GM18517 (cell line): ENCODE results near the gene AGTRAP.

Experiments used
- ATAC-seq: cut with Tn5 transposase; IDR thresholded peaks from one replicate; pipeline ENCODE4 v1.9.1; 2021; ENCODE audit warnings: mild to moderate bottlenecking, moderate library complexity; ENCODE audit not compliant: unreplicated experiment

AGTRAP gene

GRCh38 chr1:11795238-11795890, 59.4 kb downstream of the AGTRAP start:
- ATAC-seq = no peak

DNA sequence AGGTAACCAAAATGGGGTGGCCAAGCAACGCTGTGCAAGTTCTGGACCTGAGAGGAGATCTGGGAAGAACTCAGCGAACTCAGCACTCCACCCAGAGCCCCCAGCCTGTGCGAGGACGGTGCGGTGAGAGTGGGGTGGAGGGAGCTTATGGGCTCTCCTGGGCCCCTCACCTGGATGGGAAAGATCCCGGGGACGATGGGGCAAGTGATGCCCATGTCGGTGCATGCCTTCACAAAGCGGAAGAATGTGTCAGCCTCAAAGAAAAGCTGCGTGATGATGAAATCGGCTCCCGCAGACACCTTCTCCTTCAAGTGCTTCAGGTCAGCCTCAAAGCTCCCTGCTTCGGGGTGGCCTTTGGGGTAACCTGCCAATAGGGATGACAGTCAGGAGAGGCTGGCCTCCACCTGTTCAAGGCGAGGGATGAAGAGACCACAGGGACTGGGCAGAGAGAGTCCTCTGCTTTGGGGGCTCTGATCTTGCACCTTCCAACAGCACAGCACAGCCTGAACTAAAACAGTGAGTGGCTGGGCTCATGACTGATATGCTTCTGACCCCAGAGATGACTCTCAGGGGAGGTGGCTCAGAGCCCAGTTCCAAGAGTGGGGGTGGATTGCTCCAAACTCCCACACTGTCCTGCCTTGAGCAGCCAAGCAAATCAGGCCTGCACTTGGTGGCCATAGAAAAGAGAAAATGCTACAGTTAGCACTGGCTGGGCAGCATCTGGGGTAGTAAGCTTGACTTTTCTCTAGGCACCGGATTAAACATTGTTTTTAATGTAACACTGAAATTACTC, 60.3 kb downstream of the AGTRAP start:
- ATAC-seq = no peak

DNA sequence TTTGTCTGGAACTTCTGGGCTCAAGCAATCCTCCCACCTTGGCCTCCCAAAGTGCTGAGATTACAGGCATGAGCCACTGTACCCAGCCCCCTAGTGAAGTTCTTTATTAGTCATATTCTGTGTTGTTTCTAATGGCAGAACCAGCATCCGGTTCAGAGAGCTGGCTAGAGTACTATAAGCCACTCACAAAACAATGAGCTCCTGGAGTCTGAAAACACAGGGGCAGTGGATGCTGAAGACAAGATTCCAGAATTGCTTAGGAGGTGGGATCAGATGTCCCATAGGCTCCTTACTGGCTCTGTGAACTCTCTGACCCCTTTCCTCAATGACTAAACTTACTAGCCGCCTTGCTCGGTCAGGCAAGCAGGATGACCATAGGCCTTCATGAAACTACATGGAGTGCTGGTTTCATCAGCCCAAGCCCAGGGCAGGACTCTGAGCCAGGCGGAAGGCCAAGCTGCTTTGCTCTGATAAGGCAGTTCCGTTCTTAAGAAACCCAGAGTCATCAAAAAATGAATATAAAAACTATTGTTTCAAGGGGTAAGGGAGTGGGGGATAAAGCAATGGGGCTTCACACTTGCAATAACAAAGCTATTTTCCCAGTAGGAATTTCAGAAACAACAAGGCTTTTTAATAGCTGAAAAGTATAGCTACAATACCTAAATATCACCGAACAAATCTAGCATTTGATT, 61.7 kb downstream of the AGTRAP start:
- ATAC-seq = no peak

- no peak for ATAC-seq
Measured at GRCh38 chr1:11799099-11799498, 63.2 kb downstream of the AGTRAP start.

GRCh38 chr1:11799896-11800295, 64.0 kb downstream of the AGTRAP start:
- ATAC-seq = no peak

- no peak for ATAC-seq
Measured at GRCh38 chr1:11800391-11800755, 64.4 kb downstream of the AGTRAP start.
